HL-60 (cell line): ENCODE results near the gene POU2AF1.

Experiments
- GABPA ChIP-seq: IDR thresholded peaks from 2 replicates; pipeline ENCODE4 v1.6.1; 2012; ENCODE audit warnings: low read depth
- POLR2AphosphoS5 ChIP-seq: IDR thresholded peaks from 2 replicates; pipeline ENCODE4 v1.6.1; 2012; ENCODE audit warnings: low read depth
- SPI1 ChIP-seq: IDR thresholded peaks from 2 replicates; pipeline ENCODE4 v1.6.1; 2012; ENCODE audit warnings: low read depth, mild to moderate bottlenecking, borderline replicate concordance
- TF ChIP-seq, protein P1 (sequence below): IDR thresholded peaks from one replicate; pipeline ENCODE4 v1.5.1; 2011; ENCODE audit warnings: low read length, control low read depth, inconsistent platforms; ENCODE audit not compliant: insufficient read depth
- TF ChIP-seq, protein P2 (sequence below): IDR thresholded peaks from 2 replicates; pipeline ENCODE4 v1.6.1; 2012; ENCODE audit warnings: low read depth; ENCODE audit not compliant: insufficient replicate concordance

DNA sequence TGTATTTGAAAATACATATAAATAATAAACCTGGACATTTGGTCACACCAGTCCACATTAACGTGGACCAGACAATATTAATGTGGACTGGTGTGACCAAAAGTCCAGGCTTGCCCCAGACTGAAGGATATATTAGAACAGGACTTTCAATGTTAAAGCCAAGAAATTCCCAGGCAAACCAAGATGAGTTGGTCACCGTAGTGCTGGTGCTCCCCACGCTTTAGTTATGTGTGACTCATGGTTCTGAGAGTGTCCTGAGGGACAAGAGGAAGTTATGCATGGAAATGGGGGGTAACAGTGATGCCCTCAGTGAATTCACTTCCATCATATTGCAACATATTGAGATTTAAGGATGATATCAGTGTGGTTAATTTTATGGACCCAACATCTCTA lies 31.4 kb downstream of the POU2AF1 start:
- TF ChIP-seq, protein P1, sequence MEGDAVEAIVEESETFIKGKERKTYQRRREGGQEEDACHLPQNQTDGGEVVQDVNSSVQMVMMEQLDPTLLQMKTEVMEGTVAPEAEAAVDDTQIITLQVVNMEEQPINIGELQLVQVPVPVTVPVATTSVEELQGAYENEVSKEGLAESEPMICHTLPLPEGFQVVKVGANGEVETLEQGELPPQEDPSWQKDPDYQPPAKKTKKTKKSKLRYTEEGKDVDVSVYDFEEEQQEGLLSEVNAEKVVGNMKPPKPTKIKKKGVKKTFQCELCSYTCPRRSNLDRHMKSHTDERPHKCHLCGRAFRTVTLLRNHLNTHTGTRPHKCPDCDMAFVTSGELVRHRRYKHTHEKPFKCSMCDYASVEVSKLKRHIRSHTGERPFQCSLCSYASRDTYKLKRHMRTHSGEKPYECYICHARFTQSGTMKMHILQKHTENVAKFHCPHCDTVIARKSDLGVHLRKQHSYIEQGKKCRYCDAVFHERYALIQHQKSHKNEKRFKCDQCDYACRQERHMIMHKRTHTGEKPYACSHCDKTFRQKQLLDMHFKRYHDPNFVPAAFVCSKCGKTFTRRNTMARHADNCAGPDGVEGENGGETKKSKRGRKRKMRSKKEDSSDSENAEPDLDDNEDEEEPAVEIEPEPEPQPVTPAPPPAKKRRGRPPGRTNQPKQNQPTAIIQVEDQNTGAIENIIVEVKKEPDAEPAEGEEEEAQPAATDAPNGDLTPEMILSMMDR, result no peak
- TF ChIP-seq GABPA (no peak), POLR2AphosphoS5 (no peak), SPI1 (no peak)
- TF ChIP-seq, protein P2, sequence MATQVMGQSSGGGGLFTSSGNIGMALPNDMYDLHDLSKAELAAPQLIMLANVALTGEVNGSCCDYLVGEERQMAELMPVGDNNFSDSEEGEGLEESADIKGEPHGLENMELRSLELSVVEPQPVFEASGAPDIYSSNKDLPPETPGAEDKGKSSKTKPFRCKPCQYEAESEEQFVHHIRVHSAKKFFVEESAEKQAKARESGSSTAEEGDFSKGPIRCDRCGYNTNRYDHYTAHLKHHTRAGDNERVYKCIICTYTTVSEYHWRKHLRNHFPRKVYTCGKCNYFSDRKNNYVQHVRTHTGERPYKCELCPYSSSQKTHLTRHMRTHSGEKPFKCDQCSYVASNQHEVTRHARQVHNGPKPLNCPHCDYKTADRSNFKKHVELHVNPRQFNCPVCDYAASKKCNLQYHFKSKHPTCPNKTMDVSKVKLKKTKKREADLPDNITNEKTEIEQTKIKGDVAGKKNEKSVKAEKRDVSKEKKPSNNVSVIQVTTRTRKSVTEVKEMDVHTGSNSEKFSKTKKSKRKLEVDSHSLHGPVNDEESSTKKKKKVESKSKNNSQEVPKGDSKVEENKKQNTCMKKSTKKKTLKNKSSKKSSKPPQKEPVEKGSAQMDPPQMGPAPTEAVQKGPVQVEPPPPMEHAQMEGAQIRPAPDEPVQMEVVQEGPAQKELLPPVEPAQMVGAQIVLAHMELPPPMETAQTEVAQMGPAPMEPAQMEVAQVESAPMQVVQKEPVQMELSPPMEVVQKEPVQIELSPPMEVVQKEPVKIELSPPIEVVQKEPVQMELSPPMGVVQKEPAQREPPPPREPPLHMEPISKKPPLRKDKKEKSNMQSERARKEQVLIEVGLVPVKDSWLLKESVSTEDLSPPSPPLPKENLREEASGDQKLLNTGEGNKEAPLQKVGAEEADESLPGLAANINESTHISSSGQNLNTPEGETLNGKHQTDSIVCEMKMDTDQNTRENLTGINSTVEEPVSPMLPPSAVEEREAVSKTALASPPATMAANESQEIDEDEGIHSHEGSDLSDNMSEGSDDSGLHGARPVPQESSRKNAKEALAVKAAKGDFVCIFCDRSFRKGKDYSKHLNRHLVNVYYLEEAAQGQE, result no peak
